Ovary (tissue), 9 donors: ENCODE data around the gene MTFR2. TPM values are rescaled to one million over a fixed set of nuclear protein-coding genes. Genes with fewer than 3 reads are reported as not detected.

ENCODE experiments used
- DNase-seq, 5 donors: peaks; one replicate each; pipeline ENCODE4 v3.0.0-alpha.2; 2019 to 2020
- H3K27ac ChIP-seq, 2 donors: fragments of 200-600 bp; one replicate each; pipeline versions ENCODE4 v1.5.1 to v1.8.0; 2019 to 2022
- H3K27me3 ChIP-seq: fragments of 200-600 bp; one replicate; pipeline ENCODE4 v1.8.0; 2022
- H3K36me3 ChIP-seq: fragments of 200-600 bp; sonication (generic); one replicate; pipeline ENCODE4 v1.5.1; 2019
- H3K4me1 ChIP-seq: one replicate; pipeline ENCODE4 v1.8.1; 2013; ENCODE audit warnings: mild to moderate bottlenecking, moderate library complexity; ENCODE audit not compliant: insufficient read depth
- H3K4me3 ChIP-seq: fragments of 200-600 bp; sonication (generic); one replicate; pipeline ENCODE4 v1.5.1; 2017
- H3K9me3 ChIP-seq, 2 donors: fragments of 200-600 bp in 1 of 2; sonication (generic) in 1 of 2; one replicate each; pipeline versions ENCODE4 v1.5.1 to v1.8.1; 2013 to 2019; ENCODE audit warnings: mild to moderate bottlenecking in 1 of 2, moderate library complexity in 1 of 2
- CTCF ChIP-seq, 3 donors: fragments of 450-650 bp in 2 of 3; fragments of 200-600 bp in 1 of 3; IDR thresholded peaks; one replicate each; pipeline versions ENCODE4 v1.5.1 to v1.8.0; 2016 to 2022; ENCODE audit warnings: antibody characterized with exemption in 3 of 3, mild to moderate bottlenecking in 1 of 3
- EP300 ChIP-seq: sonication (generic); formaldehyde crosslinking; IDR thresholded peaks from one replicate; pipeline ENCODE4 v1.6.1; 2017; ENCODE audit warnings: antibody characterized with exemption
- POLR2A ChIP-seq: fragments of 450-650 bp; IDR thresholded peaks from one replicate; pipeline ENCODE4 v1.6.1; 2017; ENCODE audit warnings: antibody characterized with exemption, mild to moderate bottlenecking, moderate library complexity
- WGBS, 3 donors: extraction: QIAGEN DNeasy Blood & Tissue Kit in 1 of 3; methylation state at CpG; one replicate each; pipeline versions ENCODE4 v1.1.5 to v1.1.7; 2013 to 2017; 5-methylcytosine and 5-hydroxymethylcytosine counted together
- intact Hi-C, 4 donors: fragments of 100-400 bp; cut with DNase I; formaldehyde crosslinking; loops; one replicate each; pipeline versions ENCODE4 v1.11.0 to v1.15.1; 2022 to 2023
- polyA plus RNA-seq, 2 donors: library from polyadenylated mRNA; stranded (reverse); fragments of 200-250 nt in 1 of 2; fragments of 350-450 nt in 1 of 2; fragmentation: Illumina TruSeq in 1 of 2; extraction: RNeasy Lipid Tissue Mini Kit (QIAGEN cat#74804) in 1 of 2; gene quantifications; one replicate each; pipeline ENCODE4 v1.2.3, GENCODE V29; 2013 to 2014
- total RNA-seq, 7 donors: library from RNA; depleted of rRNA in 2 of 7; stranded (reverse); fragments of >200 nt in 2 of 7; fragmentation: NEBNext Ultra II Directional in 3 of 7; extraction: Animal tissue kit (Norgen Biotek cat#: 25700) in 3 of 7; gene quantifications; one replicate each; pipeline versions ENCODE4 v1.1.0 to v1.2.4, GENCODE V29; 2016 to 2023
- donor health status: DM: no; HTN: no; CAD: no; lungs with moderate emphysema.
- donor health status: DM: no; HTN: no; CAD: no.
- donor health status: Bipolar disorder and iron deficiency.
- donor health status: DM: yes; HTN: yes; CAD: no.
- donor health status: DM: no; HTN: no; CAD: no.
- donor health status: DM: yes; HTN: yes; CAD: no.

The MTFR2 gene
- total and polyA plus RNA-seq, 9 donors: 0.25 to 0.75 (median 0.43) TPM; not detected in 3

- WGBS, 3 donors: 96 to 100% (median 97%) methylated on average over 1 of the region's 1 CpG
- DNase-seq: no peak
- intact Hi-C loops: no loop called here
Observed at GRCh38 chr6:136232701-136233100, 17.4 kb downstream of the MTFR2 start.

GRCh38 chr6:136230219-136230853, 19.8 kb downstream of the MTFR2 start:
- Histone ChIP-seq H3K9me3 (no peaks in the 10 kb centered on the region), H3K27ac (no peak overlapping the region), H3K36me3 (no peaks in the 10 kb centered on the region), H3K4me3 (no peak overlapping the region), H3K4me1 (peaks cover 1% of the 10 kb centered on the region), H3K27me3 (no peaks in the 10 kb centered on the region)
- WGBS, 3 donors: 91 to 92% (median 92%) methylated on average over 2 of the region's 2 CpGs
- intact Hi-C loops: no loop called here
- DNase-seq: no peak
- TF ChIP-seq EP300 (no peak), POLR2A (no peak), CTCF (IDR thresholded peaks at IDR 0.05) (no peak)

More at GRCh38 chr6:136232701-136233100, 17.4 kb downstream of the MTFR2 start:
- Histone ChIP-seq H3K9me3 (no peaks in the 10 kb centered on the region), H3K4me3 (no peak overlapping the region), H3K27me3 (no peaks in the 10 kb centered on the region), H3K36me3 (no peaks in the 10 kb centered on the region), H3K27ac (no peak overlapping the region), H3K4me1 (no peaks in the 10 kb centered on the region)
- TF ChIP-seq EP300: no peak
- TF ChIP-seq CTCF (IDR thresholded peaks at IDR 0.05): no peak
- TF ChIP-seq POLR2A: no peak

GRCh38 chr6:136228814-136229213, 21.3 kb downstream of the MTFR2 start:
- 85 to 93% (median 86%) methylated on average over 2 of the region's 2 CpGs for WGBS, 3 donors
- no peaks in the 10 kb centered on the region for H3K9me3 ChIP-seq
- intact Hi-C loops: loop anchor here (5.0 kb wide), 2 partner anchors 692 to 697 kb away; no protein-coding TSS in a partner anchor
- H3K27ac ChIP-seq: no peak overlapping the region
- no peak overlapping the region for H3K4me3 ChIP-seq
- DNase-seq: no peak
- TF ChIP-seq CTCF (IDR thresholded peaks at IDR 0.05) (no peak), EP300 (no peak), POLR2A (no peak)
- H3K36me3 ChIP-seq: no peaks in the 10 kb centered on the region
- H3K27me3 ChIP-seq: no peaks in the 10 kb centered on the region
- H3K4me1 ChIP-seq: peaks cover 1% of the 10 kb centered on the region

GRCh38 chr6:136226674-136227377, 23.3 kb downstream of the MTFR2 start:
- no peaks in the 10 kb centered on the region for H3K36me3 ChIP-seq
- TF ChIP-seq CTCF (IDR thresholded peaks at IDR 0.05) (no peak), POLR2A (no peak), EP300 (no peak)
- peak overlapping the region; percentile 28 for H3K4me3 ChIP-seq
- H3K27me3 ChIP-seq: no peaks in the 10 kb centered on the region
- no peaks in the 10 kb centered on the region for H3K9me3 ChIP-seq
- 86 to 90% (median 87%) methylated on average over 4 of the region's 4 CpGs for WGBS, 3 donors
- intact Hi-C loops: loop anchor here (5.0 kb wide), 2 partner anchors 690 to 695 kb away; no protein-coding TSS in a partner anchor
- peaks cover 1% of the 10 kb centered on the region for H3K4me1 ChIP-seq
- no peak for DNase-seq
- no peak overlapping the region for H3K27ac ChIP-seq
